H1 (cell line): Measurements from ENCODE around the gene PPP6R1. TPM values are rescaled to one million over a fixed set of nuclear protein-coding genes. Genes with fewer than 3 reads are reported as not detected.

Source experiments
- CTCF ChIA-PET: fragments of 300-600 bp; sonication (Branson Sonifier 250); formaldehyde crosslinking; loops from one replicate; lab custom pipeline; 2021; ENCODE audit not compliant: partially characterized antibody; lab: Charles Lee
- POLR2A ChIA-PET: fragments of 300-600 bp; sonication (Branson Sonifier 250); formaldehyde crosslinking; loops from one replicate; lab custom pipeline; 2021; ENCODE audit warnings: inconsistent platforms; ENCODE audit not compliant: partially characterized antibody; lab: Charles Lee
- DNase-seq, 2 experiments: peaks; one replicate each; pipeline versions ENCODE4 v3.0.0 to v3.0.0-alpha.2; 2010 to 2022; ENCODE audit warnings: low spot score in 2 of 2, low read depth in 1 of 2, mixed read lengths in 1 of 2
- FAIRE-seq: peaks from 2 replicates; lab custom pipeline; 2011; peaks lifted over from hg19 to GRCh38; lab: Jason Lieb, UNC
- H2AFZ ChIP-seq: 2 replicates; pipeline ENCODE4 v1.8.1; 2012; ENCODE audit warnings: low read length, inconsistent platforms
- H2AK5ac ChIP-seq: 2 replicates; pipeline ENCODE4 v1.6.1; 2013; ENCODE audit warnings: low read depth, low read length
- H2BK120ac ChIP-seq: replicated peaks from 2 replicates; pipeline ENCODE3; 2013; ENCODE audit warnings: low read depth, low read length, inconsistent platforms
- H2BK12ac ChIP-seq: 2 replicates; pipeline ENCODE4 v1.6.1; 2013; ENCODE audit warnings: low read depth, low read length
- H2BK15ac ChIP-seq: 2 replicates; pipeline ENCODE4 v1.6.1; 2013; ENCODE audit warnings: low read length
- H2BK20ac ChIP-seq: 2 replicates; pipeline ENCODE4 v1.6.1; 2013; ENCODE audit warnings: low read length
- H2BK5ac ChIP-seq: 2 replicates; pipeline ENCODE4 v1.6.1; 2013; ENCODE audit warnings: low read depth, low read length
- H3K14ac ChIP-seq: 2 replicates; pipeline ENCODE4 v1.6.1; 2013; ENCODE audit warnings: inconsistent platforms; ENCODE audit not compliant: insufficient read length
- H3K18ac ChIP-seq: 2 replicates; pipeline ENCODE4 v1.6.1; 2013; ENCODE audit warnings: low read length; ENCODE audit errors: extremely low read depth
- H3K23ac ChIP-seq: 2 replicates; pipeline ENCODE4 v1.6.1; 2013; ENCODE audit warnings: inconsistent platforms; ENCODE audit not compliant: insufficient read length
- H3K23me2 ChIP-seq: 2 replicates; pipeline ENCODE4 v1.6.1; 2013; ENCODE audit warnings: low read depth, low read length
- H3K27ac ChIP-seq: 2 replicates; pipeline ENCODE4 v1.6.1; 2011; ENCODE audit warnings: low read depth, low read length, inconsistent platforms
- H3K27me3 ChIP-seq, 4 experiments: replicated peaks in 1 of 4; 1 replicate in 1 of 4; 2 replicates in 3 of 4; pipeline versions ENCODE4 v1.6.1 to v1.8.1; 2011 to 2013; ENCODE audit warnings: low read length in 3 of 4, mild to moderate bottlenecking in 3 of 4, inconsistent platforms in 2 of 4, mixed read lengths in 2 of 4, moderate library complexity in 1 of 4; ENCODE audit not compliant: control insufficient read depth in 3 of 4, insufficient read depth in 3 of 4; ENCODE audit errors: extremely low read depth in 1 of 4
- H3K36me3 ChIP-seq, 4 experiments: 2 replicates each; pipeline versions ENCODE4 v1.6.1 to v1.8.1; 2011 to 2013; ENCODE audit warnings: mild to moderate bottlenecking in 4 of 4, low read length in 3 of 4, moderate library complexity in 2 of 4, control low read depth in 1 of 4, inconsistent platforms in 1 of 4; ENCODE audit not compliant: insufficient read depth in 4 of 4, control insufficient read depth in 2 of 4
- H3K4ac ChIP-seq: replicated peaks from 2 replicates; pipeline ENCODE3; 2013; ENCODE audit warnings: low read length, low read depth, mixed read lengths, inconsistent platforms; ENCODE audit not compliant: insufficient read length
- H3K4me1 ChIP-seq, 4 experiments: replicated peaks in 1 of 4; 1 replicate in 1 of 4; 2 replicates in 3 of 4; pipeline versions ENCODE4 v1.6.1 to v1.8.1; 2011 to 2013; ENCODE audit warnings: low read length in 3 of 4, inconsistent platforms in 2 of 4, mixed read lengths in 1 of 4; ENCODE audit not compliant: insufficient read depth in 4 of 4, control insufficient read depth in 3 of 4
- H3K4me2 ChIP-seq, 2 experiments: 2 replicates each; pipeline versions ENCODE4 v1.6.1 to v1.8.1; 2011 to 2013; ENCODE audit warnings: low read depth in 2 of 2, low read length in 2 of 2, control low read depth in 1 of 2, inconsistent platforms in 1 of 2, mild to moderate bottlenecking in 1 of 2; ENCODE audit not compliant: insufficient read depth in 1 of 2
- H3K4me3 ChIP-seq, 4 experiments: fragments of 200-600, 300-600 bp in 1 of 4; sonication (generic), shearing (Covaris generic), sonication (Bioruptor Twin) in 1 of 4; 2 replicates each; pipeline versions ENCODE4 v1.5.1 to v1.8.1; 2011 to 2016; ENCODE audit warnings: low read length in 4 of 4, low read depth in 3 of 4, control low read depth in 2 of 4, inconsistent platforms in 2 of 4, mild to moderate bottlenecking in 2 of 4, mixed read lengths in 1 of 4, moderate library complexity in 1 of 4; ENCODE audit not compliant: insufficient read depth in 2 of 4; ENCODE audit errors: extremely low read depth in 1 of 4
- H3K56ac ChIP-seq: replicated peaks from 2 replicates; pipeline ENCODE3; 2013; ENCODE audit warnings: low read depth, mild to moderate bottlenecking, mixed read lengths, low read length, inconsistent platforms; ENCODE audit not compliant: insufficient read length
- H3K79me1 ChIP-seq: 2 replicates; pipeline ENCODE4 v1.6.1; 2013; ENCODE audit warnings: low read depth, low read length, control low read depth
- H3K79me2 ChIP-seq, 2 experiments: 2 replicates each; pipeline versions ENCODE4 v1.6.1 to v1.8.1; 2012 to 2013; ENCODE audit warnings: low read length in 2 of 2, mild to moderate bottlenecking in 2 of 2, inconsistent platforms in 1 of 2; ENCODE audit not compliant: insufficient read depth in 2 of 2, control insufficient read depth in 1 of 2
- H3K9ac ChIP-seq, 4 experiments: replicated peaks in 1 of 4; 1 replicate in 1 of 4; 2 replicates in 3 of 4; pipeline versions ENCODE4 v1.6.1 to v1.8.1; 2011 to 2013; ENCODE audit warnings: low read depth in 3 of 4, low read length in 3 of 4, control low read depth in 2 of 4, mild to moderate bottlenecking in 2 of 4, moderate library complexity in 2 of 4, inconsistent platforms in 1 of 4; ENCODE audit errors: extremely low read depth in 1 of 4
- H3K9me3 ChIP-seq, 2 experiments: 2 replicates each; pipeline versions ENCODE4 v1.6.1 to v1.8.1; 2012 to 2013; ENCODE audit warnings: mild to moderate bottlenecking in 2 of 2, moderate library complexity in 2 of 2, control low read depth in 1 of 2, inconsistent platforms in 1 of 2, low read depth in 1 of 2, low read length in 1 of 2, mixed read lengths in 1 of 2; ENCODE audit not compliant: insufficient read depth in 2 of 2
- H4K20me1 ChIP-seq, 2 experiments: replicated peaks in 1 of 2; 2 replicates each; pipeline versions ENCODE3 to v1.8.1; 2011 to 2013; ENCODE audit warnings: inconsistent platforms in 2 of 2, low read length in 2 of 2, mild to moderate bottlenecking in 1 of 2; ENCODE audit not compliant: insufficient read depth in 2 of 2, control insufficient read depth in 1 of 2
- H4K5ac ChIP-seq: 2 replicates; pipeline ENCODE4 v1.6.1; 2013; ENCODE audit warnings: low read length, low read depth, mixed read lengths, inconsistent platforms; ENCODE audit not compliant: insufficient read length
- H4K8ac ChIP-seq: 2 replicates; pipeline ENCODE4 v1.8.0; 2013; ENCODE audit warnings: mild to moderate bottlenecking, moderate library complexity, low read length, inconsistent platforms; ENCODE audit not compliant: insufficient read depth; ENCODE audit errors: extremely low read depth
- H4K91ac ChIP-seq: replicated peaks from 2 replicates; pipeline ENCODE3; 2013; ENCODE audit warnings: low read length, mixed read lengths, inconsistent platforms; ENCODE audit not compliant: insufficient read length
- BRCA1 ChIP-seq: IDR thresholded peaks from 2 replicates; pipeline ENCODE4 v1.6.1; 2012; ENCODE audit warnings: low read depth, low read length, improper control_type of control experiment
- EP300 ChIP-seq, 2 experiments: IDR thresholded peaks; 1 replicate in 1 of 2; 2 replicates in 1 of 2; pipeline ENCODE4 v1.6.1; 2011 to 2012; ENCODE audit warnings: low read depth in 2 of 2, low read length in 2 of 2, mild to moderate bottlenecking in 2 of 2, borderline replicate concordance in 1 of 2, inconsistent platforms in 1 of 2, moderate library complexity in 1 of 2
- HDAC2 ChIP-seq, 2 experiments: fragments of 300-600 bp in 1 of 2; sonication (generic) in 1 of 2; IDR thresholded peaks; 2 replicates each; pipeline ENCODE4 v1.6.1; 2011 to 2012; ENCODE audit warnings: low read depth in 2 of 2, low read length in 2 of 2, mild to moderate bottlenecking in 2 of 2, moderate library complexity in 2 of 2, borderline replicate concordance in 1 of 2, inconsistent platforms in 1 of 2
- MAFK ChIP-seq: IDR thresholded peaks from 2 replicates; pipeline ENCODE4 v1.6.1; 2012; ENCODE audit warnings: low read depth, mild to moderate bottlenecking, improper control_type of control experiment, low read length
- NANOG ChIP-seq: IDR thresholded peaks from 2 replicates; pipeline ENCODE4 v1.6.1; 2011; ENCODE audit warnings: low read length, low read depth, mild to moderate bottlenecking, inconsistent platforms; ENCODE audit not compliant: insufficient read depth, poor library complexity, severe bottlenecking
- RNF2 ChIP-seq: fragments of 200-900, 300-1000 bp; sonication (generic); IDR thresholded peaks from 2 replicates; pipeline ENCODE4 v1.7.1; 2016; ENCODE audit warnings: borderline replicate concordance, low read depth, mild to moderate bottlenecking, antibody characterized with exemption, low read length; ENCODE audit not compliant: poor library complexity, severe bottlenecking; ENCODE audit errors: missing control alignments
- WGBS, 2 experiments: shearing (Covaris generic) in 1 of 2; methylation state at CpG; one replicate each; pipeline versions ENCODE4 v1.1.6 to v1.1.7; 2013 to 2015; ENCODE audit warnings: low lambda C conversion rate in 2 of 2, mixed read lengths in 2 of 2, inconsistent platforms in 1 of 2, low coverage in 1 of 2, missing lambda C conversion rate in 1 of 2; ENCODE audit not compliant: insufficient replicate concordance in 2 of 2, insufficient coverage in 1 of 2, insufficient read length in 1 of 2; ENCODE audit errors: extremely low coverage in 1 of 2, missing lambda C conversion rate in 1 of 2; 5-methylcytosine and 5-hydroxymethylcytosine counted together
- polyA plus RNA-seq, 7 experiments: library from polyadenylated mRNA; depleted of rRNA in 3 of 7; stranded (reverse) in 5 of 7; unstranded in 2 of 7; fragments of >200 nt in 5 of 7; fragments of 200-250 nt in 2 of 7; gene quantifications; 1 replicate in 5 of 7; 2 replicates in 1 of 7; 4 replicates in 1 of 7; pipeline versions ENCODE4 v1.2.1 to v1.2.3, GENCODE V29; 2011 to 2013; ENCODE audit warnings: missing spikeins in 2 of 7, mixed read lengths in 2 of 7
- total RNA-seq: library from RNA; stranded (reverse); fragmentation: NEBNext Ultra II Directional; extraction: Animal tissue kit (Norgen Biotek cat#: 25700); gene quantifications from 2 replicates; pipeline ENCODE4 v1.2.1, GENCODE V29; 2021
- TF ChIP-seq, protein P1 (sequence below): IDR thresholded peaks from 2 replicates; pipeline ENCODE4 v1.6.1; 2011; ENCODE audit warnings: low read length, improper control_type of control experiment

Gene PPP6R1
- total and polyA plus RNA-seq, 2 of the 8 experiments (the other 6 are each of a cell fraction or from before 2014, with no cell fraction given): 36.4 to 74.4 TPM

DNA sequence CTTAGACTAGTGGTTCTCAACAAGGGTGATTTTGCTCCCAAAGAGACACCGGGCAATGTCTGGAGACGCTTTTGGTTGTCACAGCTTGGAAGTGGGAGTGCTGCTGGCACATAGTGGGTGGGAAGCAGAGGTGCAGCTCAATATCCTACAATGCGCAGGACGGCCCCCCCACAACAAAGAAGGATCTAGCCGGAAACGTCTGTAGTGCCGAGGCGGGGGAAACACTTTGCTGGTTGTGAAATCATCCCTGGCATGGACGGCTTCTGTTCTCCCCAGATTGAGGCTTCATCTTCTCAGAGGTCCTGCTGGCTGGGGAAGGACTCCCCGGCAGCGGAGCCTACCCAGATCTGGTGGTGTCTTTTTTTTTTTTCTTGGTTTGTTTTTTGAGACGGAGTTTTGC, 65.3 kb downstream of the PPP6R1 start:
- Histone ChIP-seq H2BK120ac (no peak overlapping the region), H4K20me1 (no peaks in the 10 kb centered on the region), H3K4me1 (no peaks in the 10 kb centered on the region), H2AFZ (no peak overlapping the region), H3K4me2 (no peak overlapping the region), H3K9ac (no peak overlapping the region), H2AK5ac (no peak overlapping the region), H3K27ac (no peak overlapping the region), H3K9me3 (no peaks in the 10 kb centered on the region), H4K5ac (no peak overlapping the region), H2BK20ac (no peak overlapping the region), H3K4me3 (no peak overlapping the region), H3K18ac (no peak overlapping the region), H3K79me1 (no peaks in the 10 kb centered on the region), H3K14ac (no peak overlapping the region), H3K56ac (no peak overlapping the region), H3K23me2 (no peaks in the 10 kb centered on the region), H3K23ac (no peak overlapping the region), H3K79me2 (no peaks in the 10 kb centered on the region), H2BK12ac (no peak overlapping the region), H2BK15ac (no peak overlapping the region), H4K8ac (no peak overlapping the region), H3K4ac (no peak overlapping the region), H3K36me3 (no peaks in the 10 kb centered on the region), H2BK5ac (no peak overlapping the region), H3K27me3 (no peaks in the 10 kb centered on the region), H4K91ac (no peak overlapping the region)
- 89% methylated on average over 12 of the region's 12 CpGs; no CpG with 5 or more reads in 1 of the 2 experiments for WGBS, 2 experiments
- ChIA-PET POLR2A (interaction anchor here (1.3 to 1.4 kb wide), 2 partner anchors 14 to 34 kb away, joined by 3 read pairs; no protein-coding TSS in a partner anchor), CTCF (interaction anchor here (1.0 to 1.1 kb wide), 2 partner anchors 10 to 33 kb away, joined by 3 to 4 read pairs; no protein-coding TSS in a partner anchor)
- DNase-seq: no peak
- no peak for FAIRE-seq
- no peak for TF ChIP-seq NANOG
- no peak for TF ChIP-seq BRCA1
- TF ChIP-seq, protein P1, sequence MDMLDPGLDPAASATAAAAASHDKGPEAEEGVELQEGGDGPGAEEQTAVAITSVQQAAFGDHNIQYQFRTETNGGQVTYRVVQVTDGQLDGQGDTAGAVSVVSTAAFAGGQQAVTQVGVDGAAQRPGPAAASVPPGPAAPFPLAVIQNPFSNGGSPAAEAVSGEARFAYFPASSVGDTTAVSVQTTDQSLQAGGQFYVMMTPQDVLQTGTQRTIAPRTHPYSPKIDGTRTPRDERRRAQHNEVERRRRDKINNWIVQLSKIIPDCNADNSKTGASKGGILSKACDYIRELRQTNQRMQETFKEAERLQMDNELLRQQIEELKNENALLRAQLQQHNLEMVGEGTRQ: no peak
- TF ChIP-seq HDAC2 (IDR thresholded peaks at IDR 0.05; ENCODE audit: borderline replicate concordance in 1 of 2, low read depth in 2 of 2, low read length in 2 of 2): no peak
- TF ChIP-seq RNF2: no peak
- no peak for TF ChIP-seq MAFK
- TF ChIP-seq EP300 (IDR thresholded peaks at IDR 0.05; ENCODE audit: borderline replicate concordance in 1 of 2, low read depth in 2 of 2, low read length in 2 of 2): no peak
